Cardiac muscle cell (in vitro differentiated cells and primary cell): ENCODE results near the gene FDXR. TPM values are rescaled to one million over a fixed set of nuclear protein-coding genes. Genes with fewer than 3 reads are reported as not detected.

Experiments used
- DNase-seq, 2 donors: peaks; one replicate each; pipeline versions ENCODE4 v3.0.0 to v3.0.0-alpha.2; 2010 to 2017; ENCODE audit warnings: low read depth in 1 of 2, low spot score in 1 of 2
- H3K27ac ChIP-seq: fragments of 200-600 bp; sonication (generic); 2 replicates; pipeline ENCODE4 v1.5.1; 2016
- H3K27me3 ChIP-seq: fragments of 200-600 bp; sonication (generic); 2 replicates; pipeline ENCODE4 v1.6.0; 2016; ENCODE audit warnings: control low read depth
- H3K36me3 ChIP-seq: fragments of 200-600 bp; sonication (generic); 2 replicates; pipeline ENCODE4 v1.5.1; 2016; ENCODE audit warnings: control low read depth
- H3K4me1 ChIP-seq: fragments of 200-600 bp; sonication (generic); 2 replicates; pipeline ENCODE4 v1.8.1; 2017; ENCODE audit warnings: low read depth, mild to moderate bottlenecking, mixed run types
- H3K4me3 ChIP-seq: fragments of 200-600 bp; sonication (generic); 2 replicates; pipeline ENCODE4 v1.5.1; 2016; ENCODE audit warnings: mild to moderate bottlenecking
- H3K9me3 ChIP-seq: fragments of 200-600 bp; sonication (generic); 2 replicates; pipeline ENCODE4 v1.5.1; 2017; ENCODE audit warnings: low read depth, mild to moderate bottlenecking, control low read depth
- CTCF ChIP-seq: IDR thresholded peaks from 2 replicates; pipeline ENCODE4 v1.5.1; 2012; ENCODE audit warnings: low read depth, mild to moderate bottlenecking, low read length
- polyA plus RNA-seq: library from polyadenylated mRNA; unstranded; fragments of >200 nt; fragmentation: Nextera tagmentation; extraction: Ambion mirVana; gene quantifications from 2 replicates; pipeline ENCODE4 v1.2.1, GENCODE V29; 2016
- total RNA-seq: library from RNA; depleted of rRNA; stranded (reverse); fragments of >200 nt; gene quantifications from 2 replicates; pipeline ENCODE4 v1.2.3, GENCODE V29; 2016

Gene FDXR
- total and polyA plus RNA-seq, 2 experiments from 2014 or later, result 44.6 to 49.9 TPM

- Histone ChIP-seq H3K36me3 (no peaks in the 10 kb centered on the region), H3K27me3 (peaks cover 37% of the 10 kb centered on the region), H3K27ac (no peak within 1 kb of the TSS), H3K9me3 (no peaks in the 10 kb centered on the region), H3K4me1 (no peaks in the 10 kb centered on the region), H3K4me3 (peak within 1 kb of the TSS; percentile 29)
- TF ChIP-seq CTCF, result no peak
- DNase-seq, result no peak
Measured at GRCh38 chr17:74892974-74893911, 20.4 kb upstream of the FDXR start, which contains the start of gene FADS6. FADS6 (minus strand) TSS chr17:74893633; CDS start chr17:74893595, 38 bp downstream.

GRCh38 chr17:74892013-74892841, 19.4 kb upstream of the FDXR start:
- Histone ChIP-seq H3K9me3 (no peaks in the 10 kb centered on the region), H3K36me3 (no peaks in the 10 kb centered on the region), H3K4me1 (no peaks in the 10 kb centered on the region), H3K27me3 (peaks cover 37% of the 10 kb centered on the region), H3K27ac (no peak overlapping the region), H3K4me3 (no peak overlapping the region)
- DNase-seq, result no peak
- no peak for TF ChIP-seq CTCF

GRCh38 chr17:74890554-74890953, 17.8 kb upstream of the FDXR start:
- H3K4me1 ChIP-seq, result no peaks in the 10 kb centered on the region
- H3K9me3 ChIP-seq, result no peaks in the 10 kb centered on the region
- no peak overlapping the region for H3K4me3 ChIP-seq
- H3K27ac ChIP-seq, result no peak overlapping the region
- TF ChIP-seq CTCF, result no peak
- peaks cover 25% of the 10 kb centered on the region for H3K27me3 ChIP-seq
- DNase-seq, result no peak
- H3K36me3 ChIP-seq, result no peaks in the 10 kb centered on the region

- Histone ChIP-seq H3K27me3 (peaks cover 11% of the 10 kb centered on the region), H3K9me3 (no peaks in the 10 kb centered on the region), H3K4me1 (no peaks in the 10 kb centered on the region), H3K4me3 (no peak overlapping the region), H3K27ac (no peak overlapping the region), H3K36me3 (no peaks in the 10 kb centered on the region)
- TF ChIP-seq CTCF, result no peak
- DNase-seq, result no peak
Measured at GRCh38 chr17:74888469-74888868, 15.7 kb upstream of the FDXR start.

- Histone ChIP-seq H3K27me3 (no peaks in the 10 kb centered on the region), H3K36me3 (no peaks in the 10 kb centered on the region), H3K4me3 (no peak overlapping the region), H3K4me1 (peaks cover 12% of the 10 kb centered on the region), H3K27ac (no peak overlapping the region), H3K9me3 (no peaks in the 10 kb centered on the region)
- no peak for DNase-seq
- TF ChIP-seq CTCF, result no peak
Measured at GRCh38 chr17:74883241-74883745, 10.5 kb upstream of the FDXR start.
